Measurements from ENCODE around the gene RABGAP1L.

The RABGAP1L gene

DNA sequence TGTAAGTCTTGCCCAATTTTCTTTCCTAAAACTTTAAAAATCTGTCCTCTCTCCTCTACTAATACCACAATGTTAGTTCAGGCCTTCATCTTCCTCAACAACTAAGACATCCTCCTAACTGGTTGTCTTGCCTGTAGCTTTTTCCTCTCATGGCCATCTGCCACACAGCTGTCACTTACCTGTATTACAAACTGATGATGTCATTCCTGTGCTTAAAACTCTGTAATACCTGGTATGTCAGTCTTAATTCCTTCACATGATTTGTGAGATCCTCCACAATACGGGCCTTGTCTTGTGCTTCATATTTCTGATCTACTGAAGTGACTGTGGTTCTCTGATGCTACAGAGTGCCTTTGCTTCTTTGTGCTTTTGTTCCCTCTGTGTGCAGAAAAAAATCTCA lies 854.1 kb downstream of the RABGAP1L start:
- H4K8ac ChIP-seq (ENCODE audit: low read depth, low read length) = no peak overlapping the region
- no peak overlapping the region for H3K18ac ChIP-seq (ENCODE audit: low read length)
- H3K14ac ChIP-seq (ENCODE audit: low read length) = no peak overlapping the region

DNA sequence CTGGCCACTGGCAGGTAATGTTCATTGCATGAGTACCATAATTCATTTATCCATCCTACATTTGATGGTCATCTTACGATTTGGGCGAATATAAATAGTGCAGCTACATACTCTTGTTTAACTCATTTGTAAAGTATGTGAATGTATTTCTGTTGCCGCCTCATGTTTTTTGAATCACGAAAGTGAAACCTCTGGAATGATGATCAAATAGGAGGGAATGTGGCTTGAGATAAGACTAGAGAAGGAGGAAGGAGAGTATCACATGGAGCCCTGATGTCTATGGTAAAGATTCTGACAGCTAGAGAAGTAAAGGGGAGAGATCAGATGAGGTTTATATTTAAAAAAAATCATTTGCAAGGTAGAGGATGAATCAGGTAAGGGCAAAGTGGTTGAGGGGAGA lies 855.9 kb downstream of the RABGAP1L start:
- no peak overlapping the region for H2AFZ ChIP-seq (ENCODE audit: insufficient read depth, low read length, poor library complexity)
- no CpG with 5 or more reads among the region's 4 CpGs for WGBS (ENCODE audit: extremely low coverage, insufficient coverage, insufficient read length)
- no peak overlapping the region for H4K12ac ChIP-seq (ENCODE audit: low read depth, low read length)
- no peak overlapping the region for H3K18ac ChIP-seq (ENCODE audit: low read length)
- no peak overlapping the region for H2BK120ac ChIP-seq (ENCODE audit: insufficient read depth, low read length, poor library complexity)
- H4K8ac ChIP-seq (ENCODE audit: low read depth, low read length) = no peak overlapping the region
- no peak overlapping the region for H3K4ac ChIP-seq (ENCODE audit: low read depth, low read length)
- no peak overlapping the region for H3K27ac ChIP-seq (ENCODE audit: low read depth, low read length)
- no peak overlapping the region for H3K4me3 ChIP-seq (ENCODE audit: low read depth, low read length)
- H3K36me3 ChIP-seq (ENCODE audit: control insufficient read depth in 1 of 2, insufficient read depth in 2 of 2, low read length in 2 of 2) = peaks cover 15 to 34% of the 10 kb centered on the region in 2 experiments
- H3K9ac ChIP-seq (ENCODE audit: low read length) = no peak overlapping the region
- no peaks in the 10 kb centered on the region for H3K79me2 ChIP-seq (ENCODE audit: control insufficient read depth, insufficient read depth, low read length, poor library complexity)
- no peak overlapping the region for H4K91ac ChIP-seq (ENCODE audit: low read depth, low read length)
- no peak overlapping the region for H2BK12ac ChIP-seq (ENCODE audit: low read length)
- no peak overlapping the region for H2AK5ac ChIP-seq (ENCODE audit: low read length)
- H3K27me3 ChIP-seq (ENCODE audit: insufficient read depth, low read length) = no peaks in the 10 kb centered on the region
- H3K79me1 ChIP-seq (ENCODE audit: low read length) = no peaks in the 10 kb centered on the region
- H3K4me1 ChIP-seq (ENCODE audit: control insufficient read depth in 1 of 2, insufficient read depth in 2 of 2, low read length in 2 of 2) = no peaks in the 10 kb centered on the region
- no peak overlapping the region for H3K4me2 ChIP-seq (ENCODE audit: low read length)
- peak; percentile 10 to 83 for DNase-seq
- H2BK5ac ChIP-seq (ENCODE audit: low read depth, low read length, poor library complexity) = no peak overlapping the region
- H3K9me3 ChIP-seq (ENCODE audit: insufficient read depth, low read depth, low read length) = no peaks in the 10 kb centered on the region
- no peak overlapping the region for H3K23ac ChIP-seq (ENCODE audit: low read length)
- no peak overlapping the region for H3K14ac ChIP-seq (ENCODE audit: low read length)

More for the DNA sequence above, 854.1 kb downstream of the RABGAP1L start:
- no peak overlapping the region for H3K27ac ChIP-seq (ENCODE audit: low read depth, low read length)
- H3K4me1 ChIP-seq (ENCODE audit: control insufficient read depth in 1 of 2, insufficient read depth in 2 of 2, low read length in 2 of 2) = no peaks in the 10 kb centered on the region
- H4K91ac ChIP-seq (ENCODE audit: low read depth, low read length) = no peak overlapping the region
- no peak overlapping the region for H3K4ac ChIP-seq (ENCODE audit: low read depth, low read length)
- no peaks in the 10 kb centered on the region for H3K27me3 ChIP-seq (ENCODE audit: insufficient read depth, low read length)
- H2BK12ac ChIP-seq (ENCODE audit: low read length) = no peak overlapping the region
- no peak overlapping the region for H3K4me3 ChIP-seq (ENCODE audit: low read depth, low read length)
- no peak overlapping the region for H4K12ac ChIP-seq (ENCODE audit: low read depth, low read length)
- H2AFZ ChIP-seq (ENCODE audit: insufficient read depth, low read length, poor library complexity) = no peak overlapping the region
- H3K4me2 ChIP-seq (ENCODE audit: low read length) = no peak overlapping the region
- no peaks in the 10 kb centered on the region for H3K79me2 ChIP-seq (ENCODE audit: control insufficient read depth, insufficient read depth, low read length, poor library complexity)
- H3K23ac ChIP-seq (ENCODE audit: low read length) = no peak overlapping the region
- peaks cover 19 to 39% of the 10 kb centered on the region in 2 experiments for H3K36me3 ChIP-seq (ENCODE audit: control insufficient read depth in 1 of 2, insufficient read depth in 2 of 2, low read length in 2 of 2)
- WGBS (ENCODE audit: extremely low coverage, insufficient coverage, insufficient read length) = no CpG with 5 or more reads among the region's 1 CpG
- no peak overlapping the region for H2BK120ac ChIP-seq (ENCODE audit: insufficient read depth, low read length, poor library complexity)
- H3K79me1 ChIP-seq (ENCODE audit: low read length) = no peaks in the 10 kb centered on the region
- peak; percentile 40 to 90 for DNase-seq
- H3K9ac ChIP-seq (ENCODE audit: low read length) = peak overlapping the region; percentile 33
- H2AK5ac ChIP-seq (ENCODE audit: low read length) = no peak overlapping the region
- H2BK5ac ChIP-seq (ENCODE audit: low read depth, low read length, poor library complexity) = no peak overlapping the region
- H3K9me3 ChIP-seq (ENCODE audit: insufficient read depth, low read depth, low read length) = no peaks in the 10 kb centered on the region

DNA sequence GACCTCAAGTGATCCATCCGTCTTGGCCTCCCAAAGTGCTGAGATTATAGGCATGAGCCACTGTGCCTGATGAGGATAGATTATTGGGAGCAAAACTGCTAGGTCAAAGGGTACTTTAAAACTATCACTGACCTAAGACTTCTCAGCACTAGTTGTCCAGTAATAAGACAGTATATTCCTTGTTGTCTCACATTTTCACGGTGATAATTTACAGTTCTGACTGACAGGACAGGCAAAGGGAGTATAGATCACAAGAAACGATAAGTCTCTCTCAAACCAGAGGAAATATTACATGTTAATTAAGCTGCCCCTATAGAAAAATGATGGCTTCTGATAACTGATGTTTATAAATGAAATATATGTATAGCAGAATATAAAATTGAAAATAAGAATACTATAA lies 860.2 kb downstream of the RABGAP1L start:
- no peaks in the 10 kb centered on the region for H3K9me3 ChIP-seq (ENCODE audit: insufficient read depth, low read depth, low read length)
- no peak for DNase-seq
- no peak overlapping the region for H3K4me3 ChIP-seq (ENCODE audit: low read depth, low read length)
- no peak overlapping the region for H4K91ac ChIP-seq (ENCODE audit: low read depth, low read length)
- peaks cover 4% of the 10 kb centered on the region for H3K79me1 ChIP-seq (ENCODE audit: low read length)
- H3K23ac ChIP-seq (ENCODE audit: low read length) = no peak overlapping the region
- H3K18ac ChIP-seq (ENCODE audit: low read length) = no peak overlapping the region
- H3K79me2 ChIP-seq (ENCODE audit: control insufficient read depth, insufficient read depth, low read length, poor library complexity) = peaks cover 5% of the 10 kb centered on the region
- no peak overlapping the region for H3K27ac ChIP-seq (ENCODE audit: low read depth, low read length)
- no peak overlapping the region for H3K14ac ChIP-seq (ENCODE audit: low read length)
- no peak overlapping the region for H3K4ac ChIP-seq (ENCODE audit: low read depth, low read length)
- no peak overlapping the region for H2BK5ac ChIP-seq (ENCODE audit: low read depth, low read length, poor library complexity)
- H2AFZ ChIP-seq (ENCODE audit: insufficient read depth, low read length, poor library complexity) = no peak overlapping the region
- no peaks in the 10 kb centered on the region for H3K4me1 ChIP-seq (ENCODE audit: control insufficient read depth in 1 of 2, insufficient read depth in 2 of 2, low read length in 2 of 2)
- H2AK5ac ChIP-seq (ENCODE audit: low read length) = no peak overlapping the region
- no peak overlapping the region for H4K8ac ChIP-seq (ENCODE audit: low read depth, low read length)
- H3K27me3 ChIP-seq (ENCODE audit: insufficient read depth, low read length) = no peaks in the 10 kb centered on the region
- H3K36me3 ChIP-seq (ENCODE audit: control insufficient read depth in 1 of 2, insufficient read depth in 2 of 2, low read length in 2 of 2) = peaks cover 9 to 16% of the 10 kb centered on the region in 2 experiments
- H4K12ac ChIP-seq (ENCODE audit: low read depth, low read length) = no peak overlapping the region
- no CpG with 5 or more reads among the region's 3 CpGs for WGBS (ENCODE audit: extremely low coverage, insufficient coverage, insufficient read length)
- H3K9ac ChIP-seq (ENCODE audit: low read length) = no peak overlapping the region
- H2BK12ac ChIP-seq (ENCODE audit: low read length) = no peak overlapping the region
- no peak overlapping the region for H3K4me2 ChIP-seq (ENCODE audit: low read length)
- H2BK120ac ChIP-seq (ENCODE audit: insufficient read depth, low read length, poor library complexity) = no peak overlapping the region

DNA sequence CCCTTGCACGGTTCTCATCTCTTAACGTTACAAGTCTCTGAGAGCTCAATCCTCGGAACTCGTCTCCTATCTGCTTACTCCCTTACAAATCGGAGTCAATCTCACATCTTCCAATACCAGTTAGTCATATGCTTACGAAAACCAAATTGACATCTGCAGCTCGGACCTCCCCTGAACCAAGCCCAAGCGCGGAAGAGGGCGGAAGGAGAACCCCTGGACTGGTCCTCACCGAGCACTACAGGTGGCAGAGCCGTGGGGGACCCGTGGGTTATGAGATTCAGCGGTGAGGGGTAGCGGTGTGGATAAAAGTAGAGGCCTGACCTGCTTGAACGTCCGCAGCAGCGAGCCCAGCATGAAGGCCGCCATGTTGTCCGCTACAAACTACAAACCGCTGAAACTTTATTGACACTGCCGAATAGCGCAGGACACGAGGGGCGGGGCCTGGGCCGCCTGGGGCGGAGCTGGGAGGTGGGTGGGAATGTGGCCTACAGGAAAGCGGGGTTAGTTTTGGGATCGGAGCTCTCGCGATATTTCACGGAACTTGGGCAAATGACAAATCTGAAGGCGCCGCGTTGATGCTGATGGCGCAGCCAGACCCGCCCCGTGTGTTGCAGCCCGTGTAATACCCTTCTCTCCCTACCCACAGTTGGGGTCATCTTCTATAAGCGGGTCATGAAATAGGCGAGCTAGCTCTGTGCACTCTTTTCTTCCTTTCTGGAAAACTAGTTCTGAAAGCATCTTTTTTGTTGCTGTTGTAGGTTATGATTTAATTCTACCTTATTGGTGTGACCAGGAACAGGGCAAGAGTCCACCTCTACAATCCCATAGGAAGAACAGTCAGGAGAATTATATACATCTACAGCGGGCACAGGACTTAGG lies 864.0 kb downstream of the RABGAP1L start, which contains the start of gene MRPS14:
MRPS14 (minus strand) TSS at position 383 of the 879 bp plus-strand sequence; CDS start at position 366, 17 bp downstream.
- peak within 1 kb of the TSS; percentile 86 for H3K14ac ChIP-seq (ENCODE audit: low read length)
- peak within 1 kb of the TSS; percentile 83 for H3K18ac ChIP-seq (ENCODE audit: low read length)
- peak within 1 kb of the TSS; percentile 78 for H2BK120ac ChIP-seq (ENCODE audit: insufficient read depth, low read length, poor library complexity)
- H3K23ac ChIP-seq (ENCODE audit: low read length) = no peak within 1 kb of the TSS
- peak within 1 kb of the TSS; percentile 79 for H4K91ac ChIP-seq (ENCODE audit: low read depth, low read length)
- H3K27me3 ChIP-seq (ENCODE audit: insufficient read depth, low read length) = no peaks in the 10 kb centered on the region
- H3K36me3 ChIP-seq (ENCODE audit: control insufficient read depth in 1 of 2, insufficient read depth in 2 of 2, low read length in 2 of 2) = peaks cover 0 to 2% of the 10 kb centered on the region in 2 experiments
- no peak within 1 kb of the TSS for H3K27ac ChIP-seq (ENCODE audit: low read depth, low read length)
- no peaks in the 10 kb centered on the region for H3K4me1 ChIP-seq (ENCODE audit: control insufficient read depth in 1 of 2, insufficient read depth in 2 of 2, low read length in 2 of 2)
- WGBS (ENCODE audit: extremely low coverage, insufficient coverage, insufficient read length) = no CpG with 5 or more reads among the region's 42 CpGs
- H2BK5ac ChIP-seq (ENCODE audit: low read depth, low read length, poor library complexity) = no peak within 1 kb of the TSS
- H3K79me1 ChIP-seq (ENCODE audit: low read length) = peaks cover 4% of the 10 kb centered on the region
- peak within 1 kb of the TSS; percentile 90 for H4K12ac ChIP-seq (ENCODE audit: low read depth, low read length)
- no peak within 1 kb of the TSS for H2BK12ac ChIP-seq (ENCODE audit: low read length)
- peak; percentile 96 to 100 for DNase-seq
- H3K4ac ChIP-seq (ENCODE audit: low read depth, low read length) = peak within 1 kb of the TSS; percentile 85
- H3K79me2 ChIP-seq (ENCODE audit: control insufficient read depth, insufficient read depth, low read length, poor library complexity) = peaks cover 5% of the 10 kb centered on the region
- peak within 1 kb of the TSS; percentile 93 for H3K4me3 ChIP-seq (ENCODE audit: low read depth, low read length)
- peak within 1 kb of the TSS; percentile 92 for H3K4me2 ChIP-seq (ENCODE audit: low read length)
- peak within 1 kb of the TSS; percentile 92 for H2AFZ ChIP-seq (ENCODE audit: insufficient read depth, low read length, poor library complexity)
- H4K8ac ChIP-seq (ENCODE audit: low read depth, low read length) = peak within 1 kb of the TSS; percentile 98
- no peak within 1 kb of the TSS for H2AK5ac ChIP-seq (ENCODE audit: low read length)
- H3K9ac ChIP-seq (ENCODE audit: low read length) = peak within 1 kb of the TSS; percentile 95
- no peaks in the 10 kb centered on the region for H3K9me3 ChIP-seq (ENCODE audit: insufficient read depth, low read depth, low read length)

Measured in trophoblast cell (in vitro differentiated cells and primary cell).